Measurements from ENCODE around the gene SND1.

DNA sequence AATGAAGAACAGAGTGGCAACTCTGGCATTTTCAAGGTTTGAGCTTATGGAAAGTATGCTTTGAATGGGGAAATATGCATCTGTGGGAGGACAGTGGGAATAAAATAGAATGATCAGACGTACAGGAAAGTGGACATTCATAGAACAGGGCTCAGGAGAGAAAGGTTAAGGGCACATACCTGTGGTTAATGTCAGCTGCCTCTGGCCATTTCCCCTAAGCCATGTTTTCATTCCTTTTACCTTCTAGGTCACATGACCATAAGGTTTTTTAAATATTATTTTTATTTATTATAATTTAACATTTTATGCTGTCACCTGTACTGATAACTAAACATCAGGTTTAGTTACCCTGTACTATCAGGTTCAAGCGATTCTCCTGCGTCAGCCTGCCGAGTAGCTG is 326.4 kb downstream of the SND1 start:
- TF ChIP-seq, protein P1, sequence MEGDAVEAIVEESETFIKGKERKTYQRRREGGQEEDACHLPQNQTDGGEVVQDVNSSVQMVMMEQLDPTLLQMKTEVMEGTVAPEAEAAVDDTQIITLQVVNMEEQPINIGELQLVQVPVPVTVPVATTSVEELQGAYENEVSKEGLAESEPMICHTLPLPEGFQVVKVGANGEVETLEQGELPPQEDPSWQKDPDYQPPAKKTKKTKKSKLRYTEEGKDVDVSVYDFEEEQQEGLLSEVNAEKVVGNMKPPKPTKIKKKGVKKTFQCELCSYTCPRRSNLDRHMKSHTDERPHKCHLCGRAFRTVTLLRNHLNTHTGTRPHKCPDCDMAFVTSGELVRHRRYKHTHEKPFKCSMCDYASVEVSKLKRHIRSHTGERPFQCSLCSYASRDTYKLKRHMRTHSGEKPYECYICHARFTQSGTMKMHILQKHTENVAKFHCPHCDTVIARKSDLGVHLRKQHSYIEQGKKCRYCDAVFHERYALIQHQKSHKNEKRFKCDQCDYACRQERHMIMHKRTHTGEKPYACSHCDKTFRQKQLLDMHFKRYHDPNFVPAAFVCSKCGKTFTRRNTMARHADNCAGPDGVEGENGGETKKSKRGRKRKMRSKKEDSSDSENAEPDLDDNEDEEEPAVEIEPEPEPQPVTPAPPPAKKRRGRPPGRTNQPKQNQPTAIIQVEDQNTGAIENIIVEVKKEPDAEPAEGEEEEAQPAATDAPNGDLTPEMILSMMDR (IDR thresholded peaks at IDR 0.05): no peak
- TF ChIP-seq POLR2A (IDR thresholded peaks at IDR 0.05): no peak
